Activated CD4-positive, alpha-beta T cell treated with anti-CD3 and anti-CD28 coated beads for 48 hours (primary cell): ENCODE measurements around the gene PSMC3.

Source experiments
- DNase-seq: peaks from one replicate; pipeline ENCODE4 v3.0.0-alpha.2; 2020

The PSMC3 gene

DNA sequence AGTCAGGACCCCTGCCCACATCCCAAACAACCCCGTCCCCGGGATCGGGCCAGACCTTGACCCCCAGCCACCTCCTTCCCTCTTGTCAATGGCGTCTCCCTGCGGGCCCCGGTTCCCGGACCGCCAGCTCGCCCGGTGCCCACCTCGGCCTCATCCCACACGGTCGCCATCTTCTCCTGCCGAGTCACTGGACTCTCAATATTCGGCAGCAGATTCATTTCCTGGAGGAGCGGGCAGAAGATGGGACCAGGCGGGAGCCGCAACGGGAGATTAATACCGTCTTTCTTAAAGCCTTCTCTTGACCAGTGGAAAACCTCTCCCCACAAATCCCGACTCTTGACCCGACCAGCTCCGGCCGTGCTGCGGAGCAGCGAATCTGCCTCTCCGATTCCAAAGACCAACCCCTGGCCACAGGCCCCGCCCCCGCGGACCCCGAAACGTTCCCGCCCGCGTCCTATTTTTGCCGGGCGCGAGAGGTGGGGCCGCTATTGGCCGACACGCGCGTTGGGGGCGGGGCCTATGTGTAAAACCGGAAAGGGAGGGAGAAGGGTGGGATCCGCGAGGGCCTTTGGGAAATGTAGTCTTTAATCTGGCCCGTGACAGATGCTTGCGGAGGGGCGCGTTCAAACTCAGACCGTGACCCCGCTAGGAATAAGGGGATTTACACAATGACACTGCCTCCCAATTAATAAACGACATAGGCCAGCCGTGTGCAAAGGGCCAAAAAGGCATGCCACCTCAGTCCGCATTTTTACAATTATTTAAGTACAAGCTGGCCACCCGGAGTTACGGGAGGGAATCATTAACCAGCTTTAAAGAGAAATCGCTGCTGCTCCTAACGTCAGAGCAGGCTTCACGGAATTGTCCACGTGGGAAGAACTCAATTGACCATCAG lies at the start of gene PSMC3:
TSS of gene PSMC3 (minus strand) at position 378 of the 895 bp plus-strand sequence. CDS start at position 218, 160 bp downstream.
- DNase-seq = peak; percentile 100

- DNase-seq = no peak
Measured at GRCh38 chr11:47470671-47471070, 44.4 kb upstream of the PSMC3 start.

- no peak for DNase-seq
Measured at GRCh38 chr11:47469361-47470179, 43.3 kb upstream of the PSMC3 start.

- DNase-seq = no peak
Measured at GRCh38 chr11:47468598-47469214, 42.5 kb upstream of the PSMC3 start.

DNA sequence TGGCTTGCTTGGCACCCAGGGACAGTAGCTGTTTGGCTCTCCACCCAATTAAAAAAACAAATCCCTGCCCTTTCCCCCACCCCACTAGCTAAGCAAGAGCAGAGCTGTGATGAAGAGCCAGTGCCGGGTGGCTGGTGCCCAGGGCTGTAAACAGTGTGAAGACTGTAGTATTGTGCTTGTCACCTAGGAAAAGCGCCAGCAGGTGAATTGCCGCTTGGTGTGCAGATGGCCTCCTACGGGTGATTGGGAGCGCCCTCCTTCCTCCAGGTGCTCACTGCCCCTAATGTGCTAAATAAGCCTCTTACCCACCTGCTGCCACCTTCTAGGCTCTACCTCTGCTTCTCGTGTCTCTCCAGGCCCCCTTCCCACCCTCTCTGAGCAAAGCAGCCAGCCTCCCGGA lies 41.1 kb upstream of the PSMC3 start:
- no peak for DNase-seq

- no peak for DNase-seq
Measured at GRCh38 chr11:47466701-47467250, 40.5 kb upstream of the PSMC3 start.

- DNase-seq = no peak
Measured at GRCh38 chr11:47466201-47466600, 40.0 kb upstream of the PSMC3 start.

- DNase-seq = no peak
Measured at GRCh38 chr11:47464483-47464882, 38.2 kb upstream of the PSMC3 start.

GRCh38 chr11:47461876-47462275 lies 35.6 kb upstream of the PSMC3 start:
- no peak for DNase-seq

DNA sequence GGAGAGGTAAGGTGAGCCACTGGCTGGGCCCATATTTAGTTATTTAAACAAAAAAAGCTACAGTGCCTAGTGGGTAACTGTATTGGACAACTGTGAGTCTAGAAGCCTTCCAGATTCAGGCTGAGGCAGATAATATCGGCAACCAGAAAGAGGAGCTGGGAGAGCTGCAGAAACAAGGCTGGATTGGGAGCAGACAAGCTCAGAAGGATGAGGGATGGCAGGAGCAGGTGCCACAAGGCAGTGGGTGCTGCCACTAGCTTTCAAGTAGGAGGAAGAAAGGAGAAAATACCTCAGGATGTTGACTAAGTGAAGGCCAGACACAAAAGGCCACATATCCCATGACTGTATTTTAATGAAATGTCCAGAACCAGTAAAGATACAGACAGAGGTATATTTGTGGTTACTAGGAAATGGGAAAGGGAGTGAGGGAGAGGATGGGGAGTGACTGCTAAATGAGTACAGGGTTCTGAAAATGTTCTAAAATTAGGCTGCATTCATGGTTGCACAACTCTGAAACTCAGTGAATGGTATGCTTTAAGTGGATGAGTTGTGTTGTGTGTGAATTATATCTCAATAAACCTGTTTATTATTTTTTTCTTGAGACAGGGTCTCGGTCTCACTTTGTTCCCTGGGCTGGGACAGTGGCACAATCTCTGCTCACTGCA lies 34.5 kb upstream of the PSMC3 start:
- no peak for DNase-seq

GRCh38 chr11:47454258-47454671 lies 28.0 kb upstream of the PSMC3 start:
- peak; percentile 73 for DNase-seq

DNA sequence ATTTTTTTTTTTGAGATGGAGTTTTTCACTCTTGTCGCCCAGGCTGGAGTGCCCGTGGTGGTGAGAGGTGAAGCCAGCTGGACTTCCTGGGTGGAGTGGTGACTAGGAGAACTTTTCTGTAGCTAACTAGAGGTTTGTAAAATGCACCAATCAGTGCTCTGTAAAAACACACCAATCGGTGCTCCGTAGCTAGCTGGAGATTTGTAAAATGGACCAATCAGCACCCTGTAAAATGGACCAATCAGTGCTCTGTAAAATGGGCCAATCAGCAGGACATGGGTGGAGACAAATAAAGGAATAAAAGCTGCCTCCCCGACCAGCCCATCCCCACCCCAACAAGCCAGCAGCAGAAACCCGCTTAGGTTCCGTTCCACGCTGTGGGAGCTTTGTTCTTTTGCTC lies 27.1 kb upstream of the PSMC3 start:
- DNase-seq = no peak

DNA sequence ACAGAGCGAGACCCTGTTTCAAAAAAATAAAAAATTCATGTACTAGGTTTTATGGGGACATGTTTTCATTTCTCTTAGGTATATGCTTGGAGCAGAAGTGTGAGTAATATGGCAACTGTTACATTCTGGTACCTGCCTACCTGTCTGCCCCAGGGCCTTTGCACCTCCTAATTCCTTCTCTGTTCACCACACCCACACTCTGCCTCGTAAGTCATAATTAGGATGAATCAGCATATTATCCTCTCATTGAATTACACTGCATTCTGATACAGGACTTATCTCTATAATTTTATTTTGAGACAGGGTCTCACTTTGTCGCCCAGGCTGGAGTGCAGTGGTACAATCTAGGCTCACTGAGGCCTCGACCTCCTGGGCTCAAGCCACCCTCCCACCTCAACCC lies 25.8 kb upstream of the PSMC3 start:
- DNase-seq = no peak

DNA sequence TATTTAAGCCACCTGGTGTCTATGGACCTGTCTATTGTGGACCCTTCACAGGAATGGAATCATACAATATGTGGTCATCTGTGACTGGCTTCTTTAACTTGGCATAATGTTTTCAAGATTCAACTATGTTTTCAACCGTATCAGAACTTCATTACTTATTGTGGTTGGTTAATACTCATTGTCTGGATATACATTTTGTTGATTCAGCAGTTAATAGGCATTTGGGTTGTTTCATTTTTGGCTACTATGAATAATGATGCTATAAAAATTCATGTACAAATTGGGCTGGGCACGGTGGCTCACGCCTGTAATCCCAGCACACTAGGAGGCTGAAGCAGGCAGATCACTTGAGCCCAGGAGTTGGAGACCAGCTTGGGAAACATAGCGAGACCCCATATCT lies 25.2 kb upstream of the PSMC3 start:
- DNase-seq = no peak

GRCh38 chr11:47449541-47449940 lies 23.3 kb upstream of the PSMC3 start:
- no peak for DNase-seq

GRCh38 chr11:47448566-47449427 lies 22.6 kb upstream of the PSMC3 start, which contains the start of gene RAPSN:
RAPSN (minus strand) TSS chr11:47449136; CDS start chr11:47448964, 172 bp downstream.
- DNase-seq = no peak

GRCh38 chr11:47447906-47448305 lies 21.7 kb upstream of the PSMC3 start:
- no peak for DNase-seq

- no peak for DNase-seq
Measured at GRCh38 chr11:47446833-47447232, 20.6 kb upstream of the PSMC3 start.

GRCh38 chr11:47445840-47446239 lies 19.6 kb upstream of the PSMC3 start:
- no peak for DNase-seq

GRCh38 chr11:47443817-47444216 lies 17.6 kb upstream of the PSMC3 start:
- DNase-seq = no peak

GRCh38 chr11:47443028-47443700 lies 16.9 kb upstream of the PSMC3 start:
- DNase-seq = peak; percentile 25
